Activated T-helper 17 cell treated with anti-CD3 and anti-CD28 coated beads, Interleukin-2, amount 50 U/mL, for 72 hours (primary cell): Measurements from ENCODE around the gene RAF1. TPM values are rescaled to one million over a fixed set of nuclear protein-coding genes. Genes with fewer than 3 reads are reported as not detected.
"Not testable (repeated sequence)": the region's sequence is repeated elsewhere in the genome, so short reads cannot be mapped to it uniquely, and the experiment has no call there.

Experiments
- ATAC-seq: fragments of 150-1000 bp; cut with Tn5 transposase; replicated peaks from 2 replicates; pipeline ENCODE4 v1.10.0; 2021; ENCODE audit warnings: mild to moderate bottlenecking, moderate library complexity
- H3K27ac Mint-ChIP-seq: one replicate; pipeline ENCODE4 v1.8.0; 2022; ENCODE audit warnings: mixed read lengths
- H3K27me3 Mint-ChIP-seq: one replicate; pipeline ENCODE4 v1.8.0; 2022; ENCODE audit warnings: mixed read lengths
- H3K36me3 Mint-ChIP-seq: one replicate; pipeline ENCODE4 v1.8.0; 2022; ENCODE audit warnings: low read depth, mild to moderate bottlenecking, mixed read lengths
- H3K4me1 Mint-ChIP-seq: one replicate; pipeline ENCODE4 v1.8.0; 2022; ENCODE audit warnings: mixed read lengths
- H3K4me3 Mint-ChIP-seq: one replicate; pipeline ENCODE4 v1.8.0; 2022; ENCODE audit warnings: mild to moderate bottlenecking, mixed read lengths
- H3K9me3 Mint-ChIP-seq: one replicate; pipeline ENCODE4 v1.8.0; 2022; ENCODE audit warnings: mixed read lengths
- total RNA-seq, 2 donors: library from RNA; stranded (reverse); gene quantifications; one replicate each; pipeline ENCODE4 v1.2.3, GENCODE V29; 2022

The RAF1 gene
- total RNA-seq, 2 donors from 2014 or later: 91.5 to 97.3 TPM

DNA sequence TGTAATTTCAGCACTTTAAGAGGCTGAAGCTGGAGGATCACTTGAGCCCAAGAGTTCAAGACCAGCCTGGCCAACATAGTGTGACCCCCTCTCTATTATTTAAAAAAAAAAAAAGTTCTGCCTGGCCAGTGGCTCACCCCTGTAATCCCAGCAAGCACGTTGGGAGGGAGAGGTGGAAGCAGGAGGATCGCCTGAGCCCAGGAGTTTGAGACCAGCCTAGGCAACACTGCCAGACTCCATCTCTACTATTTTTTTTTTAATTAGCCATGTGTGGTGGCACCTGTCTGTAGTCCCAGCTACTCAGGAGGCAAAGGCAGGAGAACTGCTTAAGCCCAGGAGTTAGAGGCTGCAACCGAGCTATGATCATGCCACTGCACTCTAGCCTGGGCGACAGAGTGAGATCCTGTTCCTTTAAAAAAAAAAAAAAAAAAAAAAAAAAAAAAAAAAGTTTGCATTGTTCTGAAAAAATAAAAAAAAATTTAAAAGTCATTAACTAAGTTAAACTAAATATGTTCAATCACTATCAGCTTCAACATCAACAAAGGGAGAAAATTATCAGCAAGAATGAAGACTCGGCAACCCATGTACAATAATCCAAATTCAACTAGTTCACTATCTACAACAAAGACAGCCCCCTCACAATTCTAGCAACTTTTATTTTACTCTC lies 1.9 kb downstream of the RAF1 start:
- no peaks in the 10 kb centered on the region for H3K27me3 Mint-ChIP-seq
- peaks cover 30% of the 10 kb centered on the region for H3K4me1 Mint-ChIP-seq
- peak overlapping the region; percentile 94 for H3K4me3 Mint-ChIP-seq
- peaks cover 29% of the 10 kb centered on the region for H3K36me3 Mint-ChIP-seq
- peak overlapping the region; percentile 96 for H3K27ac Mint-ChIP-seq
- ATAC-seq: no peak
- no peaks in the 10 kb centered on the region for H3K9me3 Mint-ChIP-seq

DNA sequence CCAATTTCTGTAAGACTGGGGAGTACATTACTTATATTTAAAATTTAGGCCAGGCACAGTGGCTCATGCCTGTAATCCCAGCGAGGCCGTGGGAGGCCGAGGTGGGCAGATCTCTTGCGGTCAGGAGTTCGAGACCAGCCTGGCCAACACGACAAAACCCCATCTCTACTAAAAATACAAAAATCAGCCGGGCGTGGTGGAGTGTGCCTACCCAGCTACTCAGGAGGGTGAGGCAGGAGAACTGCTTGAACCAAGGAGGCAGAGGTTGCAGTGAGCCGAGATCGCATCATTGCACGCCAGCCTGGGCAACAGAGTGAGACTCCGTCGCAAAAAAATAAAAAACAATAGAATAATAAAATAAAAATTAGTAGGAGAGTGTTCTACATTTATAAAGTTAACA lies 2.5 kb downstream of the RAF1 start:
- not testable (repeated sequence) for H3K9me3 Mint-ChIP-seq, H3K27ac Mint-ChIP-seq, H3K27me3 Mint-ChIP-seq, ATAC-seq
- Mint-ChIP-seq H3K4me1 (peaks cover 30% of the 10 kb centered on the region), H3K36me3 (peaks cover 29% of the 10 kb centered on the region), H3K4me3 (peak overlapping the region; percentile 94)

GRCh38 chr3:12660196-12660595 lies 3.7 kb downstream of the RAF1 start:
- H3K4me3 Mint-ChIP-seq: peak overlapping the region; percentile 94
- peaks cover 38% of the 10 kb centered on the region for H3K4me1 Mint-ChIP-seq
- H3K9me3 Mint-ChIP-seq: no peaks in the 10 kb centered on the region
- ATAC-seq: no peak
- H3K36me3 Mint-ChIP-seq: peaks cover 29% of the 10 kb centered on the region
- no peak overlapping the region for H3K27ac Mint-ChIP-seq
- no peaks in the 10 kb centered on the region for H3K27me3 Mint-ChIP-seq

- ATAC-seq: no peak
- Mint-ChIP-seq H3K27me3 (no peaks in the 10 kb centered on the region), H3K27ac (peak overlapping the region; percentile 80), H3K9me3 (no peaks in the 10 kb centered on the region), H3K4me1 (peaks cover 38% of the 10 kb centered on the region), H3K36me3 (peaks cover 29% of the 10 kb centered on the region), H3K4me3 (peak overlapping the region; percentile 94)
Measured at GRCh38 chr3:12659316-12660015, 4.5 kb downstream of the RAF1 start.

- Mint-ChIP-seq H3K27me3 (no peaks in the 10 kb centered on the region), H3K27ac (peak overlapping the region; percentile 85), H3K9me3 (no peaks in the 10 kb centered on the region), H3K4me3 (peak overlapping the region; percentile 94), H3K4me1 (peaks cover 39% of the 10 kb centered on the region), H3K36me3 (peaks cover 23% of the 10 kb centered on the region)
- ATAC-seq: peak; percentile 22
Measured at GRCh38 chr3:12658593-12659058, 5.3 kb downstream of the RAF1 start.

DNA sequence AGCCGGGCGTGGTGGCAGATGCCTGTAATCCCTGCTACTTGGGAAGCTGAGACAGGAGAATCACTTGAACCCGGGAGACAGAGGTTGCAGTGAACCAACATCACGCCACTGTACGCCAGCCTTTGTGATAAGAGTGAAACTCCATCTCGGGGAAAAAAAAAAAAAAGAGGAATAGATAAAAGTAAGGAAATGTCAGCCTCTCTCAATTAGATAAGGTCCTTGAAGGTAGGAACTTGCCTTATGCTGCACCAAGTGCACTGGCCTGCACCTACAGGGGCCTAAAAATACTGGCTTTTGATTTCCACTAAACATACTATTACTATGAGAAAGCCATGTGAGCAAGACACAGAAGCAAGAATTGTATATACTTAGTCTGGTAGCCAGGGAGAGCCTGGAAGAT lies 7.1 kb downstream of the RAF1 start:
- no peak for ATAC-seq
- Mint-ChIP-seq H3K4me1 (peaks cover 39% of the 10 kb centered on the region), H3K27me3 (no peaks in the 10 kb centered on the region), H3K4me3 (no peak overlapping the region), H3K36me3 (peaks cover 13% of the 10 kb centered on the region), H3K27ac (no peak overlapping the region), H3K9me3 (no peaks in the 10 kb centered on the region)

GRCh38 chr3:12656193-12656592 lies 7.7 kb downstream of the RAF1 start:
- Mint-ChIP-seq H3K27me3 (no peaks in the 10 kb centered on the region), H3K4me3 (no peak overlapping the region), H3K9me3 (no peaks in the 10 kb centered on the region), H3K36me3 (peaks cover 13% of the 10 kb centered on the region), H3K27ac (no peak overlapping the region), H3K4me1 (peaks cover 39% of the 10 kb centered on the region)
- ATAC-seq: no peak

DNA sequence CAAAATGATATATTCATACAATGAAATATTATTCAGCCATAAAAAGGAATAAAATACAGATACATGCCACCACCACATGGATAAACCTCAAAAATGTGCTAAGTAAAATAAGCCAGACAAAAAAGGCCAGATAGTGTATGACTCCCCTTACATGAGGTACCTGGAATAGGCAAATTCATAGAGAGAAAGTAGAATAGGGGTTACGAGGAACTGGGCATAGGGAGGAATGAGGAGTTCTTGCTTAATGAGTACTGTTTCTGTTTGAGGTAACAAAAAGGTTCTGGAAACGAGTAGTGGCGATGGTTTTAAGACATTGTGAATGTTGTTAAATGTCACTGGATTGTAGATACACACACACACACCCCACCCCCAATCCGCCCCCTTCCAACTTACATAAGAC lies 8.2 kb downstream of the RAF1 start:
- no peak overlapping the region for H3K27ac Mint-ChIP-seq
- H3K4me1 Mint-ChIP-seq: peaks cover 39% of the 10 kb centered on the region
- ATAC-seq: peak; percentile 50
- H3K27me3 Mint-ChIP-seq: no peaks in the 10 kb centered on the region
- no peak overlapping the region for H3K4me3 Mint-ChIP-seq
- no peaks in the 10 kb centered on the region for H3K9me3 Mint-ChIP-seq
- peaks cover 13% of the 10 kb centered on the region for H3K36me3 Mint-ChIP-seq

- no peak for ATAC-seq
- Mint-ChIP-seq H3K27ac (no peak overlapping the region), H3K9me3 (no peaks in the 10 kb centered on the region), H3K36me3 (peaks cover 3% of the 10 kb centered on the region), H3K4me1 (peaks cover 24% of the 10 kb centered on the region), H3K27me3 (no peaks in the 10 kb centered on the region), H3K4me3 (no peak overlapping the region)
Measured at GRCh38 chr3:12653747-12654146, 10.2 kb downstream of the RAF1 start.

- Mint-ChIP-seq H3K27ac (no peak overlapping the region), H3K4me1 (peaks cover 16% of the 10 kb centered on the region), H3K9me3 (no peaks in the 10 kb centered on the region), H3K27me3 (no peaks in the 10 kb centered on the region), H3K4me3 (peak overlapping the region; percentile 36), H3K36me3 (no peaks in the 10 kb centered on the region)
- peak; percentile 78 for ATAC-seq
Measured at GRCh38 chr3:12648384-12648959, 15.4 kb downstream of the RAF1 start.

DNA sequence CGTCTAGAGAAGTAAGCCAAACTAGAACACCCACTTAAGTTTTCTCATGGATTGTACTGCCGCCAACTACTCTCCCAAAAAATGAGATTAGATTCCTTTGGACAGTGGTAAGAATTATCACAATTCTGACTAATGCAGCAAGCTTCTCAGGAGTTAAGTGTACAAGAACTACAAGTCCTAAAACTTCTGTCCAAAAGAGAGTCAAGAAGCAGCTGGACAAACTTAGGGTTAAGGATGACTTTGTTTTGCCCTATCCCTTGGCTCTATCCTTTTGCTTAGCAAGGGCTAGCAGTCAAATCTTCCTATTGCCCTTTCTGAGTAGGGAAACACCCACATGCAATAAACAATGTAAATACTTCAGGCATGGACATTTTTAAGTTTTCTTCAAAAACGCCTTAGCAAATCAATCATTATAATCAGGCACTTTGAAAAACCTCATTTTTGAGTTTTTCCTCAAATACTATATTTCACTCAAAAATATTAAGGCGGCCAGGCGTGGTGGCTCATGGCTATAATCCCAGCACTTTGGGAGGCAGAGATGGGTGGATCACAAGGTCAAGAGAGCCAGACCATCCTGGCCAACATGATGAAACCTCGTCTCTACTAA lies 19.5 kb downstream of the RAF1 start:
- Mint-ChIP-seq H3K27ac (no peak overlapping the region), H3K36me3 (no peaks in the 10 kb centered on the region), H3K9me3 (no peaks in the 10 kb centered on the region), H3K4me1 (peaks cover 20% of the 10 kb centered on the region), H3K4me3 (no peak overlapping the region), H3K27me3 (no peaks in the 10 kb centered on the region)
- no peak for ATAC-seq

DNA sequence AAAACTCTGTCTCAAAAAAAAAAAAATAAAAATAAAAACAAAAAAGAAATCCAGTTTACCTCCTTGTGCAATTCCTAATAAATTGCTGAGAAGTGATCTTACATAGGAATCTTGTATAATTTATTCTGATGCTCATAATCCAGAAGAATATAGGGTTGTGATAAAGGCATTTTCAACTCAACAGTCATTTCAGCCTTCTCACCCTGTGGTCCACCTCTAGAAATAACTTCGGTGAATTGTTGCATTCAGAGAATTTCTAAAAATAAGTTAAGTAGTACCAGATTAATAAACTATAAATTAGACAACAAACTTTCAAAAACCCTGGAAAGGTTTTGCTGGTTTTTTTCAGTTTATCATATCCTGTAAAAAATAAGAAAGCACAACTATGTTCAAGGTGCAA lies 20.2 kb downstream of the RAF1 start:
- Mint-ChIP-seq H3K27ac (no peak overlapping the region), H3K4me3 (no peak overlapping the region), H3K4me1 (peaks cover 24% of the 10 kb centered on the region), H3K36me3 (peaks cover under 1% of the 10 kb centered on the region), H3K27me3 (no peaks in the 10 kb centered on the region), H3K9me3 (no peaks in the 10 kb centered on the region)
- no peak for ATAC-seq

GRCh38 chr3:12643010-12643380 lies 20.9 kb downstream of the RAF1 start:
- H3K9me3 Mint-ChIP-seq: no peaks in the 10 kb centered on the region
- no peaks in the 10 kb centered on the region for H3K27me3 Mint-ChIP-seq
- H3K4me3 Mint-ChIP-seq: no peak overlapping the region
- peaks cover 23% of the 10 kb centered on the region for H3K4me1 Mint-ChIP-seq
- H3K27ac Mint-ChIP-seq: no peak overlapping the region
- ATAC-seq: no peak
- H3K36me3 Mint-ChIP-seq: peaks cover 7% of the 10 kb centered on the region

GRCh38 chr3:12640853-12641252 lies 23.1 kb downstream of the RAF1 start:
- not testable (repeated sequence) for H3K27ac Mint-ChIP-seq, H3K9me3 Mint-ChIP-seq, ATAC-seq, H3K27me3 Mint-ChIP-seq, H3K4me3 Mint-ChIP-seq
- peaks cover 23% of the 10 kb centered on the region for H3K36me3 Mint-ChIP-seq
- peaks cover 21% of the 10 kb centered on the region for H3K4me1 Mint-ChIP-seq

DNA sequence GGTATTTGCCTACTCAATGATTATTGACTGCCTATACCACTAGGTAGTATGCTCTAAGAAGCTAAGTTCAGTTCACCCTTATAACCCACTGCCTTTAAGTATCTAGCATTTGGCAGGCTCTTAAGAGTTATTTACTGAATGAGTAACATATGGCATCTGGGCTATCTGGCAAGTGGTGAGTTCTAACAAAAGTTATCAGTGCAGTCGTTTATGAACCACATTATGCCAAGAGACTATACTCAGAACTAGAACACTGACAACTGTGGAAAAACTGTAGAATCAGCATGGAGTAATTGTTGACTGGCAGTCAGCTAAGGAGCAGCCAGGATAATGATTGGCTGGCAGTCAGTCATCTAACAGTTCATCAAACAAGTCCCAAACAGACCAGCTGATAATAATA lies 25.8 kb downstream of the RAF1 start:
- peaks cover 19% of the 10 kb centered on the region for H3K4me1 Mint-ChIP-seq
- ATAC-seq: peak; percentile 38
- no peak overlapping the region for H3K4me3 Mint-ChIP-seq
- H3K27me3 Mint-ChIP-seq: no peaks in the 10 kb centered on the region
- peak overlapping the region; percentile 27 for H3K27ac Mint-ChIP-seq
- no peaks in the 10 kb centered on the region for H3K9me3 Mint-ChIP-seq
- H3K36me3 Mint-ChIP-seq: peaks cover 28% of the 10 kb centered on the region
